Activated CD8-positive, alpha-beta T cell treated with anti-CD3 and anti-CD28 coated beads for 36 hours (primary cell): ENCODE data around the gene FADD. TPM values are rescaled to one million over a fixed set of nuclear protein-coding genes. Genes with fewer than 3 reads are reported as not detected.

Source experiments
- ATAC-seq: fragments of 200-7000 bp; cut with Tn5 transposase; one replicate; pipeline ENCODE4 v1.10.0; 2021; ENCODE audit warnings: mild to moderate bottlenecking, moderate library complexity
- CTCF ChIA-PET: fragments of 350-600 bp; sonication (Branson Sonifier 250); formaldehyde crosslinking; loops from one replicate; lab custom pipeline; 2021; ENCODE audit warnings: antibody characterized with exemption; lab: Charles Lee
- POLR2A ChIA-PET: fragments of 350-600 bp; sonication (Branson Sonifier 250); formaldehyde crosslinking; loops from one replicate; lab custom pipeline; 2021; ENCODE audit warnings: antibody characterized with exemption; lab: Charles Lee
- DNase-seq: peaks from one replicate; pipeline ENCODE4 v3.0.0-alpha.2; 2020
- H3K27ac Mint-ChIP-seq: one replicate; pipeline ENCODE4 v1.8.0; 2021; ENCODE audit warnings: mild to moderate bottlenecking, mixed read lengths
- H3K27me3 Mint-ChIP-seq: one replicate; pipeline ENCODE4 v1.8.0; 2021; ENCODE audit warnings: mixed read lengths
- H3K36me3 Mint-ChIP-seq: one replicate; pipeline ENCODE4 v1.8.0; 2021; ENCODE audit warnings: low read depth, mixed read lengths
- H3K4me1 Mint-ChIP-seq: one replicate; pipeline ENCODE4 v1.8.0; 2021; ENCODE audit warnings: low read depth, mixed read lengths
- H3K4me3 Mint-ChIP-seq: one replicate; pipeline ENCODE4 v1.8.0; 2021; ENCODE audit warnings: mild to moderate bottlenecking, moderate library complexity, mixed read lengths
- H3K9me3 Mint-ChIP-seq: one replicate; pipeline ENCODE4 v1.8.0; 2021; ENCODE audit warnings: mixed read lengths
- intact Hi-C: fragments of 100-400 bp; cut with micrococcal nuclease; formaldehyde crosslinking; loops from one replicate; pipeline ENCODE4 v1.10.0; 2022
- total RNA-seq, 2 experiments: library from RNA; stranded (reverse); gene quantifications; one replicate each; pipeline ENCODE4 v1.2.3, GENCODE V29; 2021
- TF ChIP-seq, protein P1 (sequence below): fragments of 200-600 bp; IDR thresholded peaks from one replicate; pipeline ENCODE4 v1.8.0; 2022; ENCODE audit warnings: antibody characterized with exemption, mild to moderate bottlenecking

The FADD gene
- total RNA-seq, 2 experiments from 2014 or later, result 27.6 to 29.6 TPM

DNA sequence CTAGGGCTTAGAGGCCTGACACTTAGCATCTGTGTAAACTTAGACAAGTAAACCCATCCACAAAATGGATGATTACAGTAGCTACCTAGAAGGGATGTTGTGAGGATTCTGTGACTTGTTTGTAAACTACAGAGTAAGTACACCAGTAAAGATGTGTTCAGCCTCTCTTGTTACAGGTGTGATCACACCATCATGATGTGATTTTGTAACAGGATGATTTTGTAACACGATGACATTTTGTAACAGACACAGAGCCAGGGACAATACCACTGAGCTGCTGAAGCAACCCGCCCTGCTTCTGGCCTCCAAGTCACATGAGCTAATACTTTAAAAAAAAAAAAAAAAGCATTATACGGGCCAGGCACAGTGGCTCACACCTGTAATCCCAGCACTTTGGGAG is 17.0 kb downstream of the FADD start:
- TF ChIP-seq, protein P1, sequence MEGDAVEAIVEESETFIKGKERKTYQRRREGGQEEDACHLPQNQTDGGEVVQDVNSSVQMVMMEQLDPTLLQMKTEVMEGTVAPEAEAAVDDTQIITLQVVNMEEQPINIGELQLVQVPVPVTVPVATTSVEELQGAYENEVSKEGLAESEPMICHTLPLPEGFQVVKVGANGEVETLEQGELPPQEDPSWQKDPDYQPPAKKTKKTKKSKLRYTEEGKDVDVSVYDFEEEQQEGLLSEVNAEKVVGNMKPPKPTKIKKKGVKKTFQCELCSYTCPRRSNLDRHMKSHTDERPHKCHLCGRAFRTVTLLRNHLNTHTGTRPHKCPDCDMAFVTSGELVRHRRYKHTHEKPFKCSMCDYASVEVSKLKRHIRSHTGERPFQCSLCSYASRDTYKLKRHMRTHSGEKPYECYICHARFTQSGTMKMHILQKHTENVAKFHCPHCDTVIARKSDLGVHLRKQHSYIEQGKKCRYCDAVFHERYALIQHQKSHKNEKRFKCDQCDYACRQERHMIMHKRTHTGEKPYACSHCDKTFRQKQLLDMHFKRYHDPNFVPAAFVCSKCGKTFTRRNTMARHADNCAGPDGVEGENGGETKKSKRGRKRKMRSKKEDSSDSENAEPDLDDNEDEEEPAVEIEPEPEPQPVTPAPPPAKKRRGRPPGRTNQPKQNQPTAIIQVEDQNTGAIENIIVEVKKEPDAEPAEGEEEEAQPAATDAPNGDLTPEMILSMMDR, result no peak
- Mint-ChIP-seq H3K4me3 (no peak overlapping the region), H3K27me3 (peaks cover 6% of the 10 kb centered on the region), H3K4me1 (no peaks in the 10 kb centered on the region), H3K36me3 (no peaks in the 10 kb centered on the region), H3K9me3 (no peaks in the 10 kb centered on the region), H3K27ac (no peak overlapping the region)
- DNase-seq (no peak), ATAC-seq (no peak)
- ChIA-PET POLR2A (no interaction called here), CTCF (no interaction called here)
- intact Hi-C loops, result no loop called here

DNA sequence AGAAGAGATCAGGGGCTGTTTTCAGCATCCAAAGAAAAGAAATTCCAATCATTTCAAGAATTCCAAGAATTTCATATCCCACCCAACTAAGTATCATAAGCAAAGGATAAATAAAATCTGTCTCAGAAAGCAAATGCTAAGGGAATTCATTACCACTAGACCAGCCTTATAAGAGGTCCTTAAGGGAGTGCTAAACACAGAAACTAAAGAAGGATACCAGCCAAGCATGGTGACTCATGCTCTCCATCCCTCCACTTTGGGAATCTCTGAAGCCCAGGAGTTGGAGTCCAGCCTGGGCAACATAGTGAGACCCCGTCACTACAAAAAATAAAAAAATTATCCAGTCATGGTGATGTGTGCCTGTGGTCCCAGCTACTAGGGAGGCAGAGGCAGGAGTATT is 17.8 kb downstream of the FADD start:
- H3K9me3 Mint-ChIP-seq, result no peaks in the 10 kb centered on the region
- intact Hi-C loops, result no loop called here
- no peak for DNase-seq
- no peaks in the 10 kb centered on the region for H3K4me1 Mint-ChIP-seq
- no peak overlapping the region for H3K27ac Mint-ChIP-seq
- ChIA-PET POLR2A (no interaction called here), CTCF (no interaction called here)
- H3K4me3 Mint-ChIP-seq, result no peak overlapping the region
- H3K27me3 Mint-ChIP-seq, result peaks cover 6% of the 10 kb centered on the region
- TF ChIP-seq, protein P1, result no peak
- H3K36me3 Mint-ChIP-seq, result no peaks in the 10 kb centered on the region
- ATAC-seq, result no peak

DNA sequence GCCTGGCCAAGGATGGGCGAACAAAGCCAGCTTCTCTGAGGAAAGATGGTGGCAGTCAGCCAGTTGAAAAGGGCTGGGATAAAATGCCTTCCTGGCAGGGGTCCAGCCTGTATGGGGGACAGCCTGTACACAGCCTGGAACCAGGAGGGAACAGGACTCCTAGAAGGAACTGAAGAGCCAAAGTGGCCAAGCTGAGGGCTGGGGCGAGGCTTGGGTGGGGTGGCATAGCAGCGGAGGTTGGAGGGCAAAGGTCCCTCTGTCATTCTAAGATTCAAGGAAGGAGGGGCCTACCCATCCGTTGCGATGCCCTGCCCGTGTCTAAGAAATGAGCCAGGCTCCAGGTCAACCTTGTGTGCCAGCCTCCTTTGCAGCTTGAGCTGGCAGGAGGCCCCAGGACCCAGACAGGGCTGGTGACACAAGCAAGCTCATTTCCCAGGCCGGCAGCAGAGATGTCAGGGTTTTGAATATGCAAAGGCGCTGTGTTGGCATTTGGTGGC is 22.6 kb downstream of the FADD start:
- POLR2A ChIA-PET, result interaction anchor here (1.6 kb wide), 1 partner anchor 21 kb away, joined by 4 read pairs; no protein-coding TSS in a partner anchor
- ATAC-seq (no peak), DNase-seq (no peak)
- H3K27ac Mint-ChIP-seq, result no peak overlapping the region
- no peaks in the 10 kb centered on the region for H3K36me3 Mint-ChIP-seq
- H3K9me3 Mint-ChIP-seq, result no peaks in the 10 kb centered on the region
- TF ChIP-seq, protein P1, result no peak
- CTCF ChIA-PET, result no interaction called here
- H3K4me3 Mint-ChIP-seq, result no peak overlapping the region
- intact Hi-C loops, result no loop called here
- H3K27me3 Mint-ChIP-seq, result no peaks in the 10 kb centered on the region
- H3K4me1 Mint-ChIP-seq, result no peaks in the 10 kb centered on the region

DNA sequence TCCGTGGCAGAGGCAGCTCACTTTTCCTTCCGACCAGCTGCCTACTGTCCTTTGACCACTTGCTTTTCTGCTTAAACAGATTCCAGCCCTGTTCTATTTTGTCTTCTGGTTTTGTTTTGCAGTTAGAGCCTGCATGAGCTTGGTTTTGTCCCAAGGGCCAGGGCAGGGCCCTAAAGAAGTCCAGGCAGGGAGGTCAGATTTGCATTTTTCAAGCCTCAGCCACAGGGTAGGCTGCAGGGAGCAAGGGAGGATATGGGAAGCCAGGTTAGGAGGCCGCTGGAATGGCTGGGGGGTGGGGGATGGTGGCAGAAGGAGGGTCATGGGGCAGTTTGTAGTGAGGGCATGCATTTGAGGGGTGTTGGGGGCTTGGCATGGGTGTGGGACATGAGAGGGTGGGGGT is 23.1 kb downstream of the FADD start:
- no peak overlapping the region for H3K4me3 Mint-ChIP-seq
- CTCF ChIA-PET, result no interaction called here

DNA sequence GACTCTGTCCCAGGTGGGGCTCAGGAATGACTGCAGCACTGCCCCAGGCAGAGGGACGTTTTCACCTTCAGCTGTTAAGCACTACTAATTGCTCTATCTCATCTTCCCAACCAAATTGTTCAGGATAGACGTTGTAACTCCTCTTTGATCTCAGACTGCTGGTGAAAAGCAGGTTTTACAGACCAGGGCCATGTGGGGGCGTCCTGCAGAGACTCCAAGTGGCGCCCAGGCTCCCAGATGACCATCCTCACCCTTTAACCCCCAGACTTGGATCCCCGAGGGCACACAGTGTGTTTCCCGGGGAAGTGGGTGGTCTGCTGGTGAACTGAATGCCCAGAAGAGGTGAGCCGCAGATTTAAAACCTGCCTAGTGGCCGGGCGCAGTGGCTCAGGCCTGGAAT is 23.9 kb downstream of the FADD start:
- ChIA-PET CTCF (no interaction called here), POLR2A (no interaction called here)
- DNase-seq (peak; percentile 18), ATAC-seq (no peak)
- TF ChIP-seq, protein P1, result no peak
- H3K27ac Mint-ChIP-seq, result no peak overlapping the region
- intact Hi-C loops, result no loop called here
- no peaks in the 10 kb centered on the region for H3K36me3 Mint-ChIP-seq
- H3K4me1 Mint-ChIP-seq, result no peaks in the 10 kb centered on the region
- no peaks in the 10 kb centered on the region for H3K27me3 Mint-ChIP-seq
- H3K9me3 Mint-ChIP-seq, result no peaks in the 10 kb centered on the region
- no peak overlapping the region for H3K4me3 Mint-ChIP-seq

More for the DNA sequence above, 23.1 kb downstream of the FADD start:
- POLR2A ChIA-PET, result interaction anchor here (1.6 kb wide), 1 partner anchor 22 kb away, joined by 4 read pairs; no protein-coding TSS in a partner anchor
- TF ChIP-seq, protein P1, result no peak
- H3K9me3 Mint-ChIP-seq, result no peaks in the 10 kb centered on the region
- no peaks in the 10 kb centered on the region for H3K27me3 Mint-ChIP-seq
- no peak overlapping the region for H3K27ac Mint-ChIP-seq
- intact Hi-C loops, result no loop called here
- DNase-seq (no peak), ATAC-seq (no peak)
- no peaks in the 10 kb centered on the region for H3K36me3 Mint-ChIP-seq
- no peaks in the 10 kb centered on the region for H3K4me1 Mint-ChIP-seq
